Upper lobe of left lung (tissue), 4 donors: Measurements from ENCODE around the gene RND1.

Source experiments
- CTCF ChIP-seq, 6 experiments: fragments of 450-650 bp in 4 of 6; fragments of 200-600 bp in 2 of 6; sonication (generic) in 2 of 6; IDR thresholded peaks; one replicate each; pipeline ENCODE4 v1.5.1; 2016 to 2019; ENCODE audit warnings: antibody characterized with exemption in 6 of 6
- POLR2AphosphoS5 ChIP-seq, 2 donors: sonication (generic); formaldehyde crosslinking; IDR thresholded peaks; one replicate each; pipeline ENCODE4 v1.5.1; 2017; ENCODE audit warnings: antibody characterized with exemption in 2 of 2

GRCh38 chr12:48878548-48878947 lies 12.9 kb upstream of the RND1 start:
- TF ChIP-seq POLR2AphosphoS5 (IDR thresholded peaks at IDR 0.05), result no peak
- no peak for TF ChIP-seq CTCF (IDR thresholded peaks at IDR 0.05)
